Measurements from ENCODE around the gene PRRC2A.
A peak's percentile ranks its signal among the peaks of the same experiment; 100 is the strongest.

PRRC2A gene

DNA sequence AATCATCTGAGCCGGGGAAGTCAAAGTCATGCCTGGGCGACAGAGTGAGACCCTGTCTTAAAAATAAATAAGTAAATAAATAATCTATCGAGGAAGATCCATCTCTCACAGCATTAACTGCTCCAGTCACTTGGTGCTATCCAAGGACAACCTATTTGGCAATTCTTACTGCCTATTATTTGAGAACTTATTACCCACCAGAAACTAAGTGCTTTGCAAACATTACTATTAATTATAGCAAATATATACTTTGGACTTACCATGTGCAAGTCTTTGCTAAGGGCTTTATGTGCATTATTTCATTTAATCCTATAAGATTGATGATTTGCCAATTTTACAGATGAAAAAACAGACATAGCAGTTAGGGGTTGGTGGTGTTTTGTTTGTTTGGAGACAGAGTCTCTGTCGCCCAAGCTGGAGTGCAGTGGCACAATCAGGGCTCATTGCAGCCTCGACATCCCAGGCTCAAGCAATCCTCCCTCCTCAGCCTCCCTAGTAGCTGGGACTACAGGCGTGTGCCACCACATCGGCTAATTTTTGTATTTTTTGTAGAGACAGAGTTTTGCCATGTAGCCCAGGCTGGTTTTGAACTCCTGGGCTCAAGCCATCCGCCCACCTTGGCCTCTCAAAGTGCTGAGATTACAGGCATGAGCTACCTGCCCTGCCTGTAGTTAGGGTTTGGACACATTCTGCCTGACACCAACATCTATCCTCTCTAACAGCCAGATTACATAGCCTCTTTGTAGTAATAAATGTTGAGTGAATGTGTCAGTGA, 34.2 kb downstream of the PRRC2A start:
- no peak for DNase-seq (ENCODE audit: low read depth)
- H3K4me3 ChIP-seq (ENCODE audit: low read length) = no peak overlapping the region
- TF ChIP-seq, protein P1, sequence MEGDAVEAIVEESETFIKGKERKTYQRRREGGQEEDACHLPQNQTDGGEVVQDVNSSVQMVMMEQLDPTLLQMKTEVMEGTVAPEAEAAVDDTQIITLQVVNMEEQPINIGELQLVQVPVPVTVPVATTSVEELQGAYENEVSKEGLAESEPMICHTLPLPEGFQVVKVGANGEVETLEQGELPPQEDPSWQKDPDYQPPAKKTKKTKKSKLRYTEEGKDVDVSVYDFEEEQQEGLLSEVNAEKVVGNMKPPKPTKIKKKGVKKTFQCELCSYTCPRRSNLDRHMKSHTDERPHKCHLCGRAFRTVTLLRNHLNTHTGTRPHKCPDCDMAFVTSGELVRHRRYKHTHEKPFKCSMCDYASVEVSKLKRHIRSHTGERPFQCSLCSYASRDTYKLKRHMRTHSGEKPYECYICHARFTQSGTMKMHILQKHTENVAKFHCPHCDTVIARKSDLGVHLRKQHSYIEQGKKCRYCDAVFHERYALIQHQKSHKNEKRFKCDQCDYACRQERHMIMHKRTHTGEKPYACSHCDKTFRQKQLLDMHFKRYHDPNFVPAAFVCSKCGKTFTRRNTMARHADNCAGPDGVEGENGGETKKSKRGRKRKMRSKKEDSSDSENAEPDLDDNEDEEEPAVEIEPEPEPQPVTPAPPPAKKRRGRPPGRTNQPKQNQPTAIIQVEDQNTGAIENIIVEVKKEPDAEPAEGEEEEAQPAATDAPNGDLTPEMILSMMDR (conservative IDR thresholded peaks at IDR 0.05; ENCODE audit: low read depth, low read length) = no peak

DNA sequence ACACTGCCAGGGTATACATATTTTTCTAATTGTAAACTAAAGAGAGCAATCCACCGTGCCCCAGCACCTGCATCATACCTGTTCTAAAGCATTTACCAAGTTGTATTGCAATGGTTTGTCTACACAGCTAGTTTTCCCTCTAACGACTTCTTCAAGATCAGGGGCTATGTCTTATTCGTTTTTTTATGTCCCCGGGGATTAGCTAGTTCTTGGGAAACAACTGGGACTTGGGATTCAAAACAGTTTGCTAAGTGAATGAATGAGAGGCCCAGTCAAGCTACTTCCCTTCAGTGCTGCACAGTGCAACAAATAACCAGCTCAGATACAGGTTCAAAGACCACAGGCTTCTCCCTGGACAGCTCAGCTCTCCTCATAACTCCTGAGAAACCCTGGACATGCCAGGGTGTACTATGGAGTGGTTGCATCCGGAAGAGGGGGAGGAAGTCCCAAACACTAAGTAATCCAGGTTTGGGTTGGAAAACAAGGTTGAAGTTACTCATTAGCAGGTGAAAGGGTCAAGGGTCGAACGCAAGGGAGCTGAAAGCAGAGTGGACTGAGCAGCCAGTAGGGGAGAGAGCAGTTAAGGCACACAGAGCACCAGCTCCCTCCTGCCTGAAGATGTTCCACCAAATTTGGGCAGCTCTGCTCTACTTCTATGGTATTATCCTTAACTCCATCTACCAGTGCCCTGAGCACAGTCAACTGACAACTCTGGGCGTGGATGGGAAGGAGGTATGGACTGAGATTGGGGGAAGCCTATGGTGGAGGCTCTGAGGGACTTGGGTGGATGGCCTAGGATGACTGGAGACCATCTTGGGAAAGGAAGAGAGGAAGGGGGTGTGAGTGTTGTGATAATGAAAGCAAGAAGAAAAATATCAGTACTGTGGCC, 35.1 kb downstream of the PRRC2A start, which contains the start of gene APOM:
Gene APOM, plus strand, starts transcription at position 546 of the 889 bp plus-strand sequence. Its CDS starts 73 bp downstream, at position 619.
- no peak for DNase-seq (ENCODE audit: low read depth)
- TF ChIP-seq, protein P1 (conservative IDR thresholded peaks at IDR 0.05; ENCODE audit: low read depth, low read length) = no peak
- no peak within 1 kb of the TSS for H3K4me3 ChIP-seq (ENCODE audit: low read length)

DNA sequence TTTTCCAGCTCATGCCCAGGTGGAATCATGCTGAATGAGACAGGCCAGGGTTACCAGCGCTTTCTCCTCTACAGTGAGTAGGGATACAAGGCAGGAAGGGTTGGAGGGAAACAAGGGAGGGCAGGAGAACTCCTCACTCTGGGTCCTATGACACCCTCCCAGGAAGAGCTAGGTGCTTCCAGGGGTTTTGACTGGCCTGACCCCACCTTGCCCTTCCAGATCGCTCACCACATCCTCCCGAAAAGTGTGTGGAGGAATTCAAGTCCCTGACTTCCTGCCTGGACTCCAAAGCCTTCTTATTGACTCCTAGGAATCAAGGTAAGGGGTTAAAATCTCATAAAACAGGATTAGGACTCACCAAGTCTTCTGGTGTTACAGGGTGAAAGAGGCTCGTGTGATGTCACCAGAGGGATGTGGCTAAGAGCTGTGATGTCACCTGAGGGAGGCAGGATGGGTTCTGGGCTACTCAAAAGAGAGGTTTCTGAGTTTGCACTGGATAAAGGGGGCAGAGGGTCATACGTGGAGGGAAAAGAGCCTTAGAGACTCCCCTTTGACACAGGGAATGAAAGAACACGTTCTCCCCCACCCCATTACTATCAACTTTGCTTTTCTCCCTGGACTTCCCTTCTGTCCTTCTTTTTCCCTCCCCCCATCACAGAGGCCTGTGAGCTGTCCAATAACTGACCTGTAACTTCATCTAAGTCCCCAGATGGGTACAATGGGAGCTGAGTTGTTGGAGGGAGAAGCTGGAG, 37.1 kb downstream of the PRRC2A start:
- TF ChIP-seq, protein P1 (conservative IDR thresholded peaks at IDR 0.05; ENCODE audit: low read depth, low read length) = no peak

DNA sequence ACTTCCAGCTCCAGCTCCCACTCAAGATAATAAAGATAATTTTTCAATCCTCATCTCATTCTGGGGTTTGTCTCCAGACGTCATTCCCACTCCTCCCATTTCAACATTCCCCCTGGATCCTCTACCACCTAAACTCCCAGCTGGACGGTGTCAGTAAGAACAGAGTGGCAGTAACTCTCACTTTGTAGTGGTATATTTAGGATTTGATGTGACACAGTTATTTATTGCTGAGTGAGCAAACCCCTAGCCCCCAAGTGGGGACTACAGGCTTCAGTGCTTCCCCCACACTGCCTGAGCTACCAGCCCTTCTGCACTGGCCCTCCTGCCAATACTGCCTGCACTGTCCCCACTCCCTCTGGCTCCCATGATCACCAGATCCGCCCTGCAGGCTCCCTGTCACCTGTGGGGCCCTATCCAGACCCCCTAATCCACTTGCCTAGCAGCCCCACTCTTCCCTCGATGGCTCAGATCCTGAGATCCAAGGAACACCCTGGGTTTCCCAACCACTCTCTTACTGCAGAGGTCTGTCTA, 37.7 kb downstream of the PRRC2A start:
- no peak for DNase-seq (ENCODE audit: low read depth)
- TF ChIP-seq, protein P1 (conservative IDR thresholded peaks at IDR 0.05; ENCODE audit: low read depth, low read length) = no peak
- H3K4me3 ChIP-seq (ENCODE audit: low read length) = no peak overlapping the region

More for the DNA sequence above, 37.1 kb downstream of the PRRC2A start:
- DNase-seq (ENCODE audit: low read depth) = no peak
- no peak overlapping the region for H3K4me3 ChIP-seq (ENCODE audit: low read length)

DNA sequence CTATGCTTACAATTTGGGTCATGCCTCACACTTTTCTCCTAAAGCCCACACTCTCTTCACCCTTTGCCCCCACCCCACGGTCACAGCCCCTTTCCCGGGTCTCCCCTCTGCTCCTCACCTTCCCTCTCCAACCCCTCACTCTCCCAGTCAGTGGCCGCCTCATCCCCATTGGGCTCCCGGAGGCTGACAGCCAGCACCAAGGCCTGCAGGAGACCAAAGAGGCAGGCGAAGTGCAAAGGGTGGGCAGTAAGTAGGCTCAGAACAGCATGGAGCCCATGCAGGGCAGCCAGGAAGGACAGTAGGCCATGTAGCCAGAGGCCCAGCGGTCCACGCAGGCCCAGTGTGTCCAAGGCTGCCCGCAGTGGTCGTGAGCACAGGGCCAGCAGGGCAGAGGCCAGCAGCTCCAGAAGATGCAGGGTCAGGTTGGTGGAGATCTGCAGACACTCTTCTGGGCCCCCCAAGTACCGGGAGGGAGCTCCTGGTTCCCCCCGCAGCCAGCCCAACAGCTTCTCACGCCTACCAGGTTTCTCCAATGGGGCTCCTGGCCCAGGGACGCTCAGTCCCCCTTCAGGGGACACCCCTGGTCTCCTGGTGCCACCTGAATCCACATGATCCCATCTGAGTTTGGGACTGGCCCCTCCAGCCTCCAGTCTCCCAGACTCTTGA, 38.6 kb downstream of the PRRC2A start:
- DNase-seq (ENCODE audit: low read depth) = no peak
- peak overlapping the region; percentile 91 for H3K4me3 ChIP-seq (ENCODE audit: low read length)
- TF ChIP-seq, protein P1 (conservative IDR thresholded peaks at IDR 0.05; ENCODE audit: low read depth, low read length) = no peak
